NCI-H1092 (cell line): ENCODE measurements around the gene CLCNKA.
A peak's percentile ranks its signal among the peaks of the same experiment; 100 is the strongest.

ENCODE experiments used
- DNase-seq: peaks from one replicate; lab custom pipeline; 2025; lab: John Stamatoyannopoulos, UW

Gene CLCNKA

GRCh38 chr1:16078925-16079656 is 57.3 kb downstream of the CLCNKA start:
- peak; percentile 68 for DNase-seq

GRCh38 chr1:16080422-16081150 is 58.8 kb downstream of the CLCNKA start:
- DNase-seq = no peak

GRCh38 chr1:16081636-16082035 is 59.8 kb downstream of the CLCNKA start:
- no peak for DNase-seq

- no peak for DNase-seq
These were observed 60.6 kb downstream of the CLCNKA start for GRCh38 chr1:16082283-16083038.

- DNase-seq = no peak
These were observed 61.6 kb downstream of the CLCNKA start for GRCh38 chr1:16083486-16083885.
